ENCODE measurements around the gene LSAMP. TPM values are rescaled to one million over a fixed set of nuclear protein-coding genes. Genes with fewer than 3 reads are reported as not detected.

Gene LSAMP
- total RNA-seq, 4 donors from 2014 or later, result 1.9 to 19.7 (median 2.8) TPM

DNA sequence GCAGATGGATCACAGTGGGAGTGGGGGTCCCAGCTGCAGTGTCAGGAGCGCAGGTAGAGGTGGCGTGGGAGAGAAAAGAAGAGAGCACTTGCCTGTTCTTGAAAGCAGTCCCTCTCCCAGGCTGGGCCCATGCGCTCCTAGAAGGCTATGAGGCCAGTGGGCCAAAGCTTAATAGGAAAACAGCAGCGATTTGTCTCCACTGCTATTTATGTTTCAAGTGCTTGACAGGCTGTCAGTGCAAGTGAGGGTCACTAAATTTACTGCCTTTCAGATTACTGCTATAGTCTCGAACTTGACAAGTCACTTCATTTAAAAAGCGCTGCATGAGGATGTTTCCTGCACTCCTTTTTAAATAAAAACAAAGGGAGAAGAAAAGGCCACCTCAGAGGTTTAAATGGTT, 582.4 kb downstream of the LSAMP start:
- ATAC-seq (ENCODE audit: low FRiP score) (no peak), DNase-seq (ENCODE audit: low spot score) (no peak)
- no peak for TF ChIP-seq CTCF (IDR thresholded peaks at IDR 0.05)

DNA sequence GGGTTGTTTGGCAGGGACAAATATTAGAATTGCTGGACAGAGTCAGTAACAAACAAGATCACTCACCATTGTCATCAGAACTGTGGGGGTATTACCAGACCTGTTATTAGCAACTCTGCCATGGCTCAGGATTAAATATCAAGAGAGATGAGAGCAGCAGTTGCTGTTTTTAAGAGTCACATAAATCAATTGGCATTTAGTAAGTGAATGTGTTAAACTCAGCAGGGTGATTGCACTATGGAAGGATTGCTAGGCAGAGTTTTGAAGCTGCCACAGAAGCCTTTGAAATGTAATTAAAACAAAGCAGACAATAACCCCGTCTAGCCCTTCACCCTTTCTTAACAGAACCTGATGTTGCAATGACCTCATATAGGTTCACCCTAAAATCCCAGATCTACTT, 583.2 kb downstream of the LSAMP start:
- no peak for TF ChIP-seq CTCF (IDR thresholded peaks at IDR 0.05)
- DNase-seq (ENCODE audit: low spot score), result no peak
- no peak for ATAC-seq (ENCODE audit: low FRiP score)

DNA sequence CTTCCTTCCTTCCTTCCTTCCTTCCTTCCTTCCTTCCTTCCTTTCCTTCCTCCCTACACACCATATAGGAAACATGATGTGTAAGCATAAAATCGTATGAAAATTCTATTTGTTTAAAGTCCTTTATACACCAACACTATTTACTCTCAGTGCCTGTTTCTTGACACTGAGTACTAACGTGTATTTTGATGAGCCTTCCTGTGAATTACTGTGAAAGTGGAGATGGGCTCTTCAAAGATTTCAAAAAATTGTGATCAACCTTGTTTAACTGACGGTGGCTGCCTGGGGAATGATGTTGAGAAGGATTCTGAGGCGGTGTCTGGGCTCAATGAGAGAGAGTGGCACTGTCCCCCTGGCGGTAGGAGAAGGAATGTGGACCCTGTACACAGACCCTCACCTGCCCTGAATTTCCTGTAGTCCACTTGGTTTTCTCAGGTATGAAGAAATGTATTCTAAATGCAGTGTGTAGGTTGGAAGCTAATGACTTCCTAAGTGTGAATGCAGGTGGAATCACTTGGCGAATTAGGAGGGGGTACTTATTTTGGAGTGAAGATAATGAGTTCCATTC, 584.0 kb downstream of the LSAMP start:
- no peak for TF ChIP-seq CTCF (IDR thresholded peaks at IDR 0.05)
- DNase-seq (ENCODE audit: low spot score) (no peak), ATAC-seq (ENCODE audit: low FRiP score) (no peak)

GRCh38 chr3:115860766-115861165, 584.5 kb downstream of the LSAMP start:
- ATAC-seq (ENCODE audit: low FRiP score) (no peak), DNase-seq (ENCODE audit: low spot score) (no peak)
- no peak for TF ChIP-seq CTCF (IDR thresholded peaks at IDR 0.05)

DNA sequence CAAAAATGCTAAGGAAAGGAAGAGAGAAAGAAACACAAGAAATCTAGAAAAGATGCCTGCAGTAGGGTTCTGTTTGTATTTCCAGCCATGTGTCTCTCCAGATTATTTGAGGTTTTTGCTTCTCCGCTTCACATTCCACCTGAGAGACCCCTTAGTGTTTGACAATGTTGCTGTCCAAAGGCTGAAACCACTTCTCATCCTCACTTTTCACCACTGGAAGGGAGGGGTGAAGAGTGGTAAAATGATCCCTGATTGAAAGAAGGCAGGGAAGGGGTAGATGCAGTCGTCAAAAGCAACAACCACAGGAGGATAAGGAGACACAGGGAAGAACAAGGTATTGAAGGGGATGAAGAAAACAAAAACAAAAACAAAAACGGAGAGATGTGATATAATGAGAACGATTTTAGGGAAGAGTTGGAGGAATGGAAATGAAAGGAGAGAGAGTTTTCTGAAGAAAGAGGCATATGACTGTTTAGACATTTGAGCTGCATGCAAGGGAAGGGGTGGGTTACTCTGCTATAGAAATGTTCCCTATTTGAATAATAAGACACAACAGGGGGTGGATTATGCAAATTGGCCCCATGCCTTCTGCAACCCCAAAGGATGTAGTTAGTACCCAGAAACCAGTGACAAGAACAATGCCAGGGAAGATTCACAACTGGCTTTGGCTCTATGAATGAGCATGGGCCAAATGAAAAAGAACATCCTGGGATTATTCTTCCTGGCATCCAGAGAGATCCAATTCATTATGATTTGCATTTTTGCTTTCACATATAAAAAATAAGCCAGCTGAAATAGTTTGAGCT, 586.1 kb downstream of the LSAMP start:
- no peak for DNase-seq (ENCODE audit: low spot score)
- no peak for ATAC-seq (ENCODE audit: low FRiP score)
- TF ChIP-seq CTCF (IDR thresholded peaks at IDR 0.05), result no peak

DNA sequence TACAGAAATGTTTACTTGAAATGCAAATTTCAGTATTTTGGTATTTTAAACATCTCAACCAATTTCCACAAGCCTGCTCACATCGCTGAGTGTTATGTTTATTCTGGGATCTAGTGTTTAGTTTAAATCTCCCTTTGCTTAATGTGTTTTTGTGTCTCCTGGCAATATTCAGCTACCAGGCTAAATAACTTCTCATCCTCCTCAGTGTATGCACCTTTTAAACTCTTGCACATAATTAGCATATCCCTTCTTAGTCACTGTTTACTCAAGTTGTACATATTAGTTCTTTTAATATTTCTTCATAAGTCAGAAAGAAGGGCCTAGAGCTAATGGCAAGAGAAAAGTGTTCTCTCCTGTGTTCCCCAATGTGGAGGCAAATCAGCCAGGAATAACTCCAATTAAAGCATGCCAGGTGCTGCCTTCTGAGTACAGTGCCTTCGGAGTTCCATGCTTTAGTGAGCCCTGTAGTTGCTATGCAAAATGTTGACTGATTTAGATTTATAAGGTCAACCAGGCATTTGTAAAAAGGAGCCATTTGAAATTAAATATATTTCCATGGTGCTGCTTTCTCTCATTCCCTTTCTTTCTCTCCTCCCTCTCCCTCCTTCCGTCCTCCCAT, 587.7 kb downstream of the LSAMP start:
- no peak for ATAC-seq (ENCODE audit: low FRiP score)
- no peak for DNase-seq (ENCODE audit: low spot score)
- no peak for TF ChIP-seq CTCF (IDR thresholded peaks at IDR 0.05)
